NCI-H146 treated with DMSO at 0.1 percent for 48 hours (cell line): ENCODE measurements around the gene HASPIN.
"Not testable (repeated sequence)": the region's sequence is repeated elsewhere in the genome, so short reads cannot be mapped to it uniquely, and the experiment has no call there.

Experiments
- DNase-seq: peaks from one replicate; lab custom pipeline; 2025; ENCODE audit not compliant: unreplicated experiment; lab: John Stamatoyannopoulos, UW

HASPIN gene

DNA sequence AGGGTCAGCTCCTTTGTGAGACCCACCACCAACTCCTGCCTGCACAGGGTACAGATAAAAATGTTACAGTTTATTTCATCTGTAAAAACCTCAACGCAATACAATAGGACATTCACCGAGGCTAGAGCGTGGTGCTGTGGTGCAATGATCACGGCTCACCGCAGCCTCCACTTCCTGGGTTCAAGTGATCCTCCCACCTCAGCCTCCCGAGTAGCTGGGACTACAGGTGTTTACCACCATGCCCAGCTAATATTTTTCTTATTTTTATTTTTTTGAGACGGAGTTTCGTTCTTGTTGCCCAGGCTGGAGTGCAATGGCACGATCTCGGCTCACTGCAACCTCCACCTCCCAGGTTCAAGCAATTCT, 11.2 kb downstream of the HASPIN start:
- DNase-seq: not testable (repeated sequence)

DNA sequence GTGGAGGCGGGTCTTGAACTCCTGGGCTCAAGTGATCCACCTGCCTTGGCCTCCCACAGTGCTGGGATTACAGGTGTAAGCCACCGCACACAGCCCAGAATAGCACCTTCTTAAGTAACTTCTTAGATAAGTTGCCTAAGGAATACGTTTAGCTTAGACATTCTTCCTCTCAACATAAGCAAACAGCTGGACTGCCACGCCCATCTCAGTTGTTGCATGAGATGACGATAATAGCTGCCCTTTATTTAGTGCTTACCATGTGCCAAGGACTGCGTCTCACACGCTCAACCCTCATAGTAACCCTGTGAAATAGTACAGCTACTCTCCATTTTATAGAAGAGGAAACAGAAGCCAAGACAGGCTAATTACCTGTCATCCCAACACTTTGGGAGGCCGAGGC, 11.8 kb downstream of the HASPIN start:
- no peak for DNase-seq

DNA sequence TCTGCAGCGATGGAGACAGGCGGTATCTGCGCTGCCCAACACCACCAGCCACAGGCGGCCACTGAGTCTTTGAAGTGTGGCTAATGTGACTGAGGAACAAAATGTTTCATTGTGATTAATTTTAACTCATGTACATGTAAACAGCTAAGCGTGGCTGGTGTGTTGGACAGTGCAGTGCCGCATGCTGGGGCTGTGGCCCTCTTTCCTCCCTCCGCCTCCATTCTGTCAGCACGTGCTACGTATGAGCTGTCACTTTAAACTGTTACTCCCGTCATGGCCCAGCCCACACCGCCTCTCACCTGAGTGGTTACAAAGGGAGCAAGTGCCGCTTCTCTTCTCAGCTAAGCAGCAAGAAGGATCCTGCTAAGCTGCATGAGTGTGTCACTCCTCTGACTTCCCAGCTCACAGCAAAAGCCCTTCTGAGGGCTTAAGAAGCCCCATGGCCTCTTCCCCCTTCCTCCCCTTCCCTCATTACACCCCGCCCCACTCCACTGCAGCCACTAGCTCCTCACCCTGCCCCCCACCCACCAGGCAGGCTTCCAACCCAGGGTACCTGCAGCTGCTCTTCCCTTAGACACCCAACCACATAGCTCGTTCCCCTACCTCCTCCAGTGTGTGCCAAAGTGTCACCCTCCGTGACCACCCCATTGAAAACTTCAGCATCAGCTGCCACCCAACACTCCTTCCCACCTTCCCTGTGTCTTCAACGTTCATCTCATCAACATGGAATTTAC, 15.0 kb downstream of the HASPIN start:
- peak; percentile 12 for DNase-seq

- no peak for DNase-seq
These were observed 15.9 kb downstream of the HASPIN start for GRCh38 chr17:3739422-3740124.

DNA sequence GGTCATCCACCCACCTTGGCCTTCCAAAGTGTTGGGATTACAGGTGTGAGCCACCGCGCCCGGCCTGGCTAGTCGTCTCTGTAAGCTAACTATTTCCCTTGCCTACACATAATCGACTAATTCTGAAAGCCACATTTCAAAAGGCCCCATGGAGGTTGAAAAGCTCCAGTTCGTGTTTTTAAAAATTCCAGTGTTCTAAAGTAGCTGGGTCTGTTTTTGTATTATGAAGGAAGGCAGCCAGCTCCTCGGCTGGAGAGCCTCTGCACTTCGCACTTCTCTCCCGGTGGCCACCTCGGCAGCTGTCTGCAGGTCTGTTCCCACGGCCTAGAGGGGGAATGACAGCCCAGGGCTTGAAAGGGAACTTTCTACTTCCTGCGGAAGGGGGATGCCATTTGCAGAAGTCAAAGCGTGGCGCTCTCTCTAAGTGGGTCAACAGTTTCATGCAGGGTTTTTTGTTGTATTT, 16.9 kb downstream of the HASPIN start:
- DNase-seq: no peak

- no peak for DNase-seq
These were observed 20.3 kb downstream of the HASPIN start for GRCh38 chr17:3744014-3744413.

DNA sequence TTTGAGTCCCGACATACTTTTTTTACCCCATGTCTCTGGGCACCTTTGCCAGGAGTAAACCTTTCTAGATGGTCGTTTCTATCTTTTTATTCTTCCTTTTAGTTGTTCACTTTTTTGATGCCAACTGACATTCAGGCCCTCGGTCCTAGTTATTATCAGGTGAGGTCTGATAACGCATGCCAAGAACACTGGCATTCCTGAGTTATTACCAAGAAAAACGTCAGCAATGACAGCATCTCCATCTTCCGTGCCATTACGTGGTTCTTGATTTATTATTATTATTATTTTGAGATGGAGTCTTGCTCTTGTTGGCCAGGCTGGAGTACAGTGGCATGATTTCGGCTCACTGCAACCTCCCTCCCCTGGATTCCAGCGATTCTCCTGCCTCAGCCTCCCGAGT, 21.4 kb downstream of the HASPIN start:
- DNase-seq: no peak

- no peak for DNase-seq
These were observed 24.1 kb downstream of the HASPIN start for GRCh38 chr17:3747805-3748204.

DNA sequence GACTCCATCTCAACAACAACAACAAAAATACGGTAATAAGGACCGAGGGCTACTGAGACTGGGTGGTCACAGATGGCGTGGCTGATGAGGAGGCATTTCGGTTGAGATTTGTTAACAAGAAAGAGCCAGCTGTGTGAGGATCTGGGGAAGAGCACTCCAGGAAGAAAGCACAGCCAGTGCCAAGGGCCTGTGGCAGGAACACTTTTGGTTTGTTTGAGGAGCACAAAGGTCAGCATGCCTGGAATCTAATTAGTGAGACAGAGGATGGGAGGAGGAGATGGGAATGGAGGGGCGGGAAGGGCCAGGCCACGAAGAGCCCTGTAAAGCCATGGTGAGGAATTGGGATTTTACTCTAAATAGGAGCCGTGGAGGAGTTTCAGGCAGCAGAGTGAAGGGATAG, 24.9 kb downstream of the HASPIN start:
- DNase-seq: no peak

GRCh38 chr17:3750296-3750695, 26.6 kb downstream of the HASPIN start:
- no peak for DNase-seq

GRCh38 chr17:3750926-3751325, 27.2 kb downstream of the HASPIN start:
- no peak for DNase-seq

DNA sequence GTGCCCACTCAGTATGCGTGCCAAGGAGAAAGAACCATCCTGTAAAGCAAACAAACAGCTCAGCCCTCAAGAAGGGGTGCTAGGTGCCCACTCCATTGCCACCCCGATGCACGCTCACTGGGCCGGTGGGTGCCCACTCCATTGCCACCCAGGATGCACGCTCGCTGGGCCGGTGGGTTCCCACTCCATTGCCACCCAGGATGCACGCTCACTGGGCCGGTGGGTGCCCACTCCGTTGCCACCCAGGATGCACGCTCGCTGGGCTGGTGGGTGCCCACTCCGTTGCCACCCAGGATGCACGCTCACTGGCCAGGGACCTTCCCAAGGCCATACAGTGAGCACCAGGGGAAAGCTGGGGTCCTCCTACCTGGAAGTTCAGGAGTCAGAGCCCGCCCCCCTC, 28.1 kb downstream of the HASPIN start:
- no peak for DNase-seq

DNA sequence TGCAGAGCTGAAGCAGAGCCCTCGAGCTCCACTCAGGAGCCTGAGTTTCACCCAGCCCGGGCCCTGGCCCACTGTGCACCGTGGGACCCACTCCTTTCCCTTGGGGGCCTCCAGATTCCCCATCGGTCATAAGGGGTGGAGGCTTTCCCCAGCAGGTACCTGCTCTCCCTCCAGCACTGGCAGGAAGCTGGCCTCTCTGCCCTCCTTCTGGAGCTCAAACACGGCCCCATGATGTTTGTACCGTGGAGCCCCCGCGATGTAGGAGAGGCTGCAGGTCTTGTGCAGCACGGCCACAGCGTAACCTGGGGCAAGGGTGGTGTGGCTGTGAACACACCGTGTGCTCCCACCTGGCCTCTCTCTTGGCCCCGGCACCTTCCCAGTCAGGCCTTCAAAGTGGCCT, 29.9 kb downstream of the HASPIN start:
- DNase-seq: no peak

DNA sequence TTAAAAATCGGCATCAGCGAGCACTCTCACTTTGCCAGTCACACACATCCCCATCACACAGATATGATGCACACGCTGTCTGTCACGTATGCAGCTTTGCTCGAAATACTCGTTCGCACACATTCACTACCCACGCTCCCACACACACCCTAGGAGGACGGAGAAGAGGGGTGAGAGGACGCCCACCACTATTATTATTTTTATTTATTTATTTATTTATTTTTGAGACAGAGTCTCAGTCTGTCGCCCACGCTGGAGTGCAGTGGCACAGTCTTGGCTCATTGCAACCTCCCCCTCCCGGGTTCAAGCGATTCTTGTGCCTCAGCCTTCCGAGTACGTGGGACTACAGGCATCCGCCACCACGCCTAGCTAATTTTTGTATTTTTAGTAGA, 30.4 kb downstream of the HASPIN start:
- no peak for DNase-seq

- DNase-seq: peak; percentile 97
These were observed 31.0 kb downstream of the HASPIN start for GRCh38 chr17:3754458-3755334.

- peak; percentile 59 for DNase-seq
These were observed 31.8 kb downstream of the HASPIN start for GRCh38 chr17:3755335-3756030.

DNA sequence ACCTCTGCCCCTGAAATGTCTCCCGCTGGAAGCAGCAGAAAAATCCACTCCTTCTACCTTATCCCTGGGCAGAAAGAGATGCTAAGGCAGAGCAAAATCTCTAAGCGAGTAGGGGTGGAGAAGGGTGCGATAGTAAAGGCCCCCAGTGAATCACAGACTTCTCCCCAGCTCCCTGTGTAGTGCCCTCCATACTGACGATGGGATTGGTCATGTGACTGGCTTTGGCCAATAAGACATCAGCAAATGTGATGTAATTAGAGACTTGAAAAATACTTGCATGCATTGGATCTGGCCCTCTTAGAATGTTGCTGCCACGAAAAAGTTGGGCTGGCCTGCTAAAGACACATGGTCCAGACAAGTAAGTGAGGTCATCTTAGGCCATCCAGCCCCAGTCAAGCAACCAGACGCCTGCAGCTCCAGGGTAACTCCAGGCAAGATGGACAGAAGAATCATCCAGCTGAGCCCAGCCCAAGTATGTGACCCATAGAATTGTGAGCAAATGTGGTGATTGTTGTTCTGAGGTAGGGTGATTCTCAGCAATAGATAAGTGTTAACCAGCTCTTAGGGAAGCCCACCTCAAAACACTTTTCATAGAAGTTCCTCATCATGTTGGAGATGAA, 36.0 kb downstream of the HASPIN start:
- no peak for DNase-seq

- DNase-seq: no peak
These were observed 37.6 kb downstream of the HASPIN start for GRCh38 chr17:3761036-3761917.

DNA sequence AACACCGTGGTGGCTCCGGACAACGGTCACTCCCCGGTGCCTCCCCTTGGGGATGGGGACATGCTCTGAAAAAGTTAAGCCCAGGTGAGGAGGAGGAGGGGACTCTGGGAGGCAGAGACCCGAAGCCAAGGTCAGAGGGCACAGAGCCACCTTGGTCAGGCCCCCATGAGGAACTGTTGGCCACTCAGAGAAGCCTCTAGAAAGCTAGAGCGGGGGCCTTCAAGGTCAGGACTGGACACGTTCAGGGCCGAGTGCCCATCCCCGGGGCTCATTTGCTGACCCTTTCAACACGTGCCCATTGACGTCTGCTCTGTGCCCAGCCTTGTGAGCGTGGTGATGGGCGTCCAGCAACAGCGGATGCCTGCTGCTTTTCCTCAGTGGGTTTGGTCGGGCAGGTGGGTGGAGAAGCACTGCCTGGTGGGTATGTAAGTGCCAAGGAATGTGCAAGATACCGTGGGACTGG, 38.2 kb downstream of the HASPIN start:
- DNase-seq: no peak
